GM23338 (cell line): Measurements from ENCODE around the gene EFHB. TPM values are rescaled to one million over a fixed set of nuclear protein-coding genes. Genes with fewer than 3 reads are reported as not detected.

ENCODE experiments used
- CREB1 ChIP-seq: fragments of 250-450 bp; sonication (Bioruptor Pico); IDR thresholded peaks from 2 replicates; pipeline ENCODE4 v1.5.0; 2020; ENCODE audit warnings: low read depth, mild to moderate bottlenecking, moderate library complexity
- EZH2 ChIP-seq: fragments of 200-600 bp; sonication (generic); IDR thresholded peaks from one replicate; pipeline ENCODE4 v1.8.0; 2017; ENCODE audit warnings: antibody characterized with exemption, mild to moderate bottlenecking, low read depth; ENCODE audit not compliant: unreplicated experiment
- EZH2phosphoT487 ChIP-seq: fragments of 200-600 bp; sonication (generic); IDR thresholded peaks from one replicate; pipeline ENCODE4 v1.8.1; 2018; ENCODE audit warnings: antibody characterized with exemption; ENCODE audit not compliant: unreplicated experiment
- JUNB ChIP-seq: IDR thresholded peaks from one replicate; pipeline ENCODE4 v1.6.1; 2016; ENCODE audit warnings: antibody characterized with exemption; ENCODE audit not compliant: unreplicated experiment
- NANOG ChIP-seq: IDR thresholded peaks from 2 replicates; pipeline ENCODE4 v1.6.1; 2016; ENCODE audit warnings: antibody characterized with exemption, borderline replicate concordance
- POLR2AphosphoS5 ChIP-seq: IDR thresholded peaks from 2 replicates; pipeline ENCODE4 v1.6.1; 2016; ENCODE audit warnings: antibody characterized with exemption, low read depth
- STAT1 ChIP-seq: IDR thresholded peaks from one replicate; pipeline ENCODE4 v1.6.1; 2016; ENCODE audit warnings: antibody characterized with exemption; ENCODE audit not compliant: unreplicated experiment
- ZNF114 ChIP-seq: fragments of 250-450 bp; sonication (Bioruptor Pico); IDR thresholded peaks from 2 replicates; pipeline ENCODE4 v1.5.0; 2020; ENCODE audit warnings: mild to moderate bottlenecking, moderate library complexity
- ZNF331 ChIP-seq: fragments of 250-450 bp; sonication (Bioruptor Pico); IDR thresholded peaks from 2 replicates; pipeline ENCODE4 v1.5.0; 2020; ENCODE audit warnings: low read depth, mild to moderate bottlenecking, moderate library complexity
- polyA plus RNA-seq: library from polyadenylated mRNA; unstranded; fragments of >200 nt; fragmentation: Nextera tagmentation; extraction: Ambion mirVana; gene quantifications from 2 replicates; pipeline ENCODE4 v1.2.1, GENCODE V29; 2016
- total RNA-seq: library from RNA; depleted of rRNA; stranded (reverse); fragments of >200 nt; shearing (Covaris generic); gene quantifications from 2 replicates; pipeline ENCODE4 v1.2.3, GENCODE V29; 2014
- TF ChIP-seq, protein P1 (sequence below): fragments of 250-450 bp; sonication (Bioruptor Pico); IDR thresholded peaks from 2 replicates; pipeline ENCODE4 v1.5.0; 2020; ENCODE audit warnings: mild to moderate bottlenecking, moderate library complexity
- TF ChIP-seq, protein P2 (sequence below), 2 experiments: fragments of 200-600 bp in 1 of 2; sonication (generic) in 1 of 2; conservative IDR thresholded peaks; 2 replicates each; pipeline versions ENCODE4 v1.5.1 to v1.6.1; 2016 to 2017; ENCODE audit warnings: antibody characterized with exemption in 2 of 2, low read depth in 2 of 2, mild to moderate bottlenecking in 2 of 2, moderate library complexity in 1 of 2

Gene EFHB
- total and polyA plus RNA-seq, 2 experiments from 2014 or later = 0.35 to 0.68 TPM

DNA sequence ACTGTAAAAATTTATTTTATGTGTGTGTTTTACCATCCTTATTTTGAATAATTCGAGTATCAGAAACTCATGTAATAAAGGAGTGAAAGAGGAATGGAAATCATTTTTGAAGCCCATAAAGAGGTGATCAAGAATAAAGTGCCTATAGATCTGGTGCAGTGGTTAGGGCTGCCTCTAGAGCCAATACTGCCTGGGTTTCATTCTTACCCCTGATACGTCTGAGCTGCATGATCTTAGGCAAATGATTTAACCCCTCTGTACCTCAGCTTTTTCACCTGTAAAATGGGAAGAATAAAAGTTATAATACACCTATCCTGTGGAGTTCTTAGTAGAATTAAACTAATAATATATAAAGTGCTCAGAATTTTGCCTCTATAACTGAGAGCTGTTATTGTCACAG is 30.4 kb downstream of the EFHB start (continued):
- TF ChIP-seq, protein P1, sequence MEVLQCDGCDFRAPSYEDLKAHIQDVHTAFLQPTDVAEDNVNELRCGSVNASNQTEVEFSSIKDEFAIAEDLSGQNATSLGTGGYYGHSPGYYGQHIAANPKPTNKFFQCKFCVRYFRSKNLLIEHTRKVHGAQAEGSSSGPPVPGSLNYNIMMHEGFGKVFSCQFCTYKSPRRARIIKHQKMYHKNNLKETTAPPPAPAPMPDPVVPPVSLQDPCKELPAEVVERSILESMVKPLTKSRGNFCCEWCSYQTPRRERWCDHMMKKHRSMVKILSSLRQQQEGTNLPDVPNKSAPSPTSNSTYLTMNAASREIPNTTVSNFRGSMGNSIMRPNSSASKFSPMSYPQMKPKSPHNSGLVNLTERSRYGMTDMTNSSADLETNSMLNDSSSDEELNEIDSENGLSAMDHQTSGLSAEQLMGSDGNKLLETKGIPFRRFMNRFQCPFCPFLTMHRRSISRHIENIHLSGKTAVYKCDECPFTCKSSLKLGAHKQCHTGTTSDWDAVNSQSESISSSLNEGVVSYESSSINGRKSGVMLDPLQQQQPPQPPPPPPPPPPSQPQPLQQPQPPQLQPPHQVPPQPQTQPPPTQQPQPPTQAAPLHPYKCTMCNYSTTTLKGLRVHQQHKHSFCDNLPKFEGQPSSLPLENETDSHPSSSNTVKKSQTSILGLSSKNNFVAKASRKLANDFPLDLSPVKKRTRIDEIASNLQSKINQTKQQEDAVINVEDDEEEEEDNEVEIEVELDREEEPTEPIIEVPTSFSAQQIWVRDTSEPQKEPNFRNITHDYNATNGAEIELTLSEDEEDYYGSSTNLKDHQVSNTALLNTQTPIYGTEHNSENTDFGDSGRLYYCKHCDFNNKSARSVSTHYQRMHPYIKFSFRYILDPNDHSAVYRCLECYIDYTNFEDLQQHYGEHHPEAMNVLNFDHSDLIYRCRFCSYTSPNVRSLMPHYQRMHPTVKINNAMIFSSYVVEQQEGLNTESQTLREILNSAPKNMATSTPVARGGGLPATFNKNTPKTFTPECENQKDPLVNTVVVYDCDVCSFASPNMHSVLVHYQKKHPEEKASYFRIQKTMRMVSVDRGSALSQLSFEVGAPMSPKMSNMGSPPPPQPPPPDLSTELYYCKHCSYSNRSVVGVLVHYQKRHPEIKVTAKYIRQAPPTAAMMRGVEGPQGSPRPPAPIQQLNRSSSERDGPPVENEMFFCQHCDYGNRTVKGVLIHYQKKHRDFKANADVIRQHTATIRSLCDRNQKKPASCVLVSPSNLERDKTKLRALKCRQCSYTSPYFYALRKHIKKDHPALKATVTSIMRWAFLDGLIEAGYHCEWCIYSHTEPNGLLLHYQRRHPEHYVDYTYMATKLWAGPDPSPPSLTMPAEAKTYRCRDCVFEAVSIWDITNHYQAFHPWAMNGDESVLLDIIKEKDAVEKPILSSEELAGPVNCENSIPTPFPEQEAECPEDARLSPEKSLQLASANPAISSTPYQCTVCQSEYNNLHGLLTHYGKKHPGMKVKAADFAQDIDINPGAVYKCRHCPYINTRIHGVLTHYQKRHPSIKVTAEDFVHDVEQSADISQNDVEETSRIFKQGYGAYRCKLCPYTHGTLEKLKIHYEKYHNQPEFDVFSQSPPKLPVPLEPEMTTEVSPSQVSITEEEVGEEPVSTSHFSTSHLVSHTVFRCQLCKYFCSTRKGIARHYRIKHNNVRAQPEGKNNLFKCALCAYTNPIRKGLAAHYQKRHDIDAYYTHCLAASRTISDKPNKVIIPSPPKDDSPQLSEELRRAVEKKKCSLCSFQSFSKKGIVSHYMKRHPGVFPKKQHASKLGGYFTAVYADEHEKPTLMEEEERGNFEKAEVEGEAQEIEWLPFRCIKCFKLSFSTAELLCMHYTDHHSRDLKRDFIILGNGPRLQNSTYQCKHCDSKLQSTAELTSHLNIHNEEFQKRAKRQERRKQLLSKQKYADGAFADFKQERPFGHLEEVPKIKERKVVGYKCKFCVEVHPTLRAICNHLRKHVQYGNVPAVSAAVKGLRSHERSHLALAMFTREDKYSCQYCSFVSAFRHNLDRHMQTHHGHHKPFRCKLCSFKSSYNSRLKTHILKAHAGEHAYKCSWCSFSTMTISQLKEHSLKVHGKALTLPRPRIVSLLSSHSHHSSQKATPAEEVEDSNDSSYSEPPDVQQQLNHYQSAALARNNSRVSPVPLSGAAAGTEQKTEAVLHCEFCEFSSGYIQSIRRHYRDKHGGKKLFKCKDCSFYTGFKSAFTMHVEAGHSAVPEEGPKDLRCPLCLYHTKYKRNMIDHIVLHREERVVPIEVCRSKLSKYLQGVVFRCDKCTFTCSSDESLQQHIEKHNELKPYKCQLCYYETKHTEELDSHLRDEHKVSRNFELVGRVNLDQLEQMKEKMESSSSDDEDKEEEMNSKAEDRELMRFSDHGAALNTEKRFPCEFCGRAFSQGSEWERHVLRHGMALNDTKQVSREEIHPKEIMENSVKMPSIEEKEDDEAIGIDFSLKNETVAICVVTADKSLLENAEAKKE (CRISPR knock-in tag) = no peak
- TF ChIP-seq EZH2 (no peak), NANOG (no peak), STAT1 (no peak), EZH2phosphoT487 (no peak), ZNF114 (CRISPR knock-in tag) (no peak), ZNF331 (no peak), CREB1 (CRISPR knock-in tag) (no peak), JUNB (no peak), POLR2AphosphoS5 (no peak)
- TF ChIP-seq, protein P2, sequence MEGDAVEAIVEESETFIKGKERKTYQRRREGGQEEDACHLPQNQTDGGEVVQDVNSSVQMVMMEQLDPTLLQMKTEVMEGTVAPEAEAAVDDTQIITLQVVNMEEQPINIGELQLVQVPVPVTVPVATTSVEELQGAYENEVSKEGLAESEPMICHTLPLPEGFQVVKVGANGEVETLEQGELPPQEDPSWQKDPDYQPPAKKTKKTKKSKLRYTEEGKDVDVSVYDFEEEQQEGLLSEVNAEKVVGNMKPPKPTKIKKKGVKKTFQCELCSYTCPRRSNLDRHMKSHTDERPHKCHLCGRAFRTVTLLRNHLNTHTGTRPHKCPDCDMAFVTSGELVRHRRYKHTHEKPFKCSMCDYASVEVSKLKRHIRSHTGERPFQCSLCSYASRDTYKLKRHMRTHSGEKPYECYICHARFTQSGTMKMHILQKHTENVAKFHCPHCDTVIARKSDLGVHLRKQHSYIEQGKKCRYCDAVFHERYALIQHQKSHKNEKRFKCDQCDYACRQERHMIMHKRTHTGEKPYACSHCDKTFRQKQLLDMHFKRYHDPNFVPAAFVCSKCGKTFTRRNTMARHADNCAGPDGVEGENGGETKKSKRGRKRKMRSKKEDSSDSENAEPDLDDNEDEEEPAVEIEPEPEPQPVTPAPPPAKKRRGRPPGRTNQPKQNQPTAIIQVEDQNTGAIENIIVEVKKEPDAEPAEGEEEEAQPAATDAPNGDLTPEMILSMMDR (conservative IDR thresholded peaks at IDR 0.05; ENCODE audit: low read depth in 2 of 2) = no peak
